Esophagus squamous epithelium (tissue), 4 donors: Measurements from ENCODE around the gene TPCN2.

Experiments
- CTCF ChIP-seq, 6 experiments: fragments of 450-650 bp in 4 of 6; fragments of 200-600 bp in 2 of 6; sonication (generic) in 2 of 6; IDR thresholded peaks; one replicate each; pipeline ENCODE4 v1.5.1; 2016 to 2019; ENCODE audit warnings: antibody characterized with exemption in 6 of 6, mild to moderate bottlenecking in 4 of 6, moderate library complexity in 4 of 6
- POLR2A ChIP-seq, 4 donors: fragments of 450-650 bp; IDR thresholded peaks; one replicate each; pipeline ENCODE4 v1.6.1; 2017; ENCODE audit warnings: antibody characterized with exemption in 4 of 4, mild to moderate bottlenecking in 4 of 4, moderate library complexity in 3 of 4

GRCh38 chr11:69051381-69052342 is 2.9 kb downstream of the TPCN2 start:
- TF ChIP-seq CTCF (IDR thresholded peaks at IDR 0.05) (no peak), POLR2A (IDR thresholded peaks at IDR 0.05) (no peak)
